GM19395 (cell line): Measurements from ENCODE around the gene DSCAML1.
"Not testable (repeated sequence)": the region's sequence is repeated elsewhere in the genome, so short reads cannot be mapped to it uniquely, and the experiment has no call there.

Experiments
- ATAC-seq: cut with Tn5 transposase; IDR thresholded peaks from one replicate; pipeline ENCODE4 v1.9.1; 2021; ENCODE audit warnings: mild to moderate bottlenecking, moderate library complexity; ENCODE audit not compliant: unreplicated experiment

DSCAML1 gene

DNA sequence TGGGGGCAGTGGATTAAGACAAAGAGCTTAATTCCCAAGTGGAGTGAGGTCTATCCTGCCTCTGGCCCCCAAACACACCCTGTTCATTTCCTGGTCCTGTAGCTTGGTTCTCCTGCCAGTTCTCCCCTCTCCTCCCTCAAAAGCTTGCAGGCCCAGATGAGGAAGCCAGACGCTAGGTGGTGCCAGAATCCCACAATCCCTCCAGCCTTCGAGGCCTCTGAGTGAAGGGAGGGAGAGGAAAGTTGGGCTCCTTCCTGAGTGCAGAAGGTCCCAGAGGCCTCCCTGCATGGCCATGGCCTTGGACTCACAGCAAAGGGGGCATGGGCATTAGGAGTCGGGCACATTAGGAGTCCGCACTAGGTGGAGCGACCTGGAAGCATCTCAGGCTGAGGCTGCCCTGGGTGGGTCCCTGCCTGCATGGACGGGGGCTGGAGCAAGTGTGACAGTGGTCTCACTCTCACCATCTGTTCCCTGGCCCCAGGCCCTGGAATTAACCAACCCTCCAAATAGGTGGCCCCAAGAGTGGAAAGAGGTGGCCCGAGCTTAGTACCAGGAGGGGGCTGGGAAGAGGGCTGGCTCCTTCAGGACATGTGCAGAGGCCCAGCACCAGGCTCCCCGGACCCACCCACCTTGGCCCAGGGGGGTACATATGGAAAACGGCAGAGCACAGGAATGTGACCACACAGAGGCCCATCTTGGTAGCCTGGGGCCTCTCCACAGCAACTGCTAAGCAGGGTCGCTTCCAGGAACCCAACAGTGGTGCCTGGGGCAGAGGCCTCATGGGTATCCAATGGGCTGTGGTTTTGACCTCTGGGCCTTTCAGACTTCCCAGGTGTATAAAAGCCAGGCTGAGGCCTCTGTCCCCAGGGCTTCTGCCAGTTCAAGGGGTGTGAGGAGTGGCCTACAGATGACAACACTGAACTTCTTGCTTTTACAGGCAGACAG lies 22.4 kb upstream of the DSCAML1 start:
- ATAC-seq: no peak

GRCh38 chr11:117818041-117818873 lies 21.2 kb upstream of the DSCAML1 start:
- no peak for ATAC-seq

GRCh38 chr11:117817368-117818040 lies 20.5 kb upstream of the DSCAML1 start:
- no peak for ATAC-seq

GRCh38 chr11:117816846-117817367 lies 19.9 kb upstream of the DSCAML1 start:
- ATAC-seq: no peak

- no peak for ATAC-seq
Measured at GRCh38 chr11:117816151-117816741, 19.2 kb upstream of the DSCAML1 start.

DNA sequence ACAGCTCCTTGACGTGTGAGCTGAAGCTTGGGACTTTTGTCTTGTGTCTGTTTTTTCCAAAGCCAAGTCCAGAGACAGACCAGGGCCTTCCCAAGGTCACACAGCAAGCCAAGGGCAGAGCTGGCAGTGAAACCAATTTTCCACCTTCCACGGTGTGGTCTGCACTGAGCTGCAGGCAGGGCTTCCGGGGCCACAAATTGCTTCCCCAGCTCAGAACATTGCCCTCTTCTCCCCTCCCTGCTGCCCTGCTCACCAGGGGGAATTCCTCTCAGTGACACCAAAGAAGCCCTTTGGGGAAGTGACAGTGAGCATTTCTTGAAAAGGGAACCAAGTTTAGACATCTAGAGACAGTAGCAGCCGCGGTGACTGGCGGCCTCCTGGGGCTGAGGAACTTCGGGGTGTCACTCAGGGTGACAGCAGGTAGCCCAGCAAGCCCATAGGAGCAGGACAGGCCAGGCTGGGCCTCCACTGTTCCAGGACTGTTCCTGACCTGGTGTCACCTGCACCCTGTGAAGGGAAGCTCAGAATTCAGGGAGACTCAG lies 18.3 kb upstream of the DSCAML1 start:
- ATAC-seq: peak; percentile 65

DNA sequence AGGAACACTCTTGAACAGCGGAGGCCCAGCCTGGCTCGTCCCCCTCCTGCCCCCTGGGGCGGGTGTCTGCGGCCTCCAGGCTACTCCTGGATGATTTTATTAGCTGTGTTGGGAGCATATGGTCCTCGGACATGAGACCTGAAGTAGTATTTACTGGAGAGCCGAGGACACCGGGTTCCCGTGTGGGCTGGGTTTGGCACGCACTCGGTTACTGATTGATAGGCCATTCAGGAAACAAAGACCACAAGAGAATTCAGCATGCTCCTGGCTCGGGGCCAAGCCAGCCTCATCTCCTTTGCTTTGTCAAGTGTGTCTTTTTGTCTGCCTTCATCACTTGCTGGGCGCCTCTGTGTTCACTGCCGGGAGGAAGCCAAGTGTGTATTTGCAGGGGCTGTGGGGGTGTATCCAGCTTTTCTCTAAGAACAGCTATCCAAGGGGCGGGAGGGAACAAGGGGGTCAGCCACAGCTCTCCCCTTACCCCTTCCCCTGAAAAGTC lies 17.8 kb upstream of the DSCAML1 start:
- peak; percentile 46 for ATAC-seq

GRCh38 chr11:117814204-117814765 lies 17.3 kb upstream of the DSCAML1 start:
- ATAC-seq: peak; percentile 16

GRCh38 chr11:117810056-117810451 lies 13.0 kb upstream of the DSCAML1 start:
- not testable (repeated sequence) for ATAC-seq

- ATAC-seq: peak; percentile 53
Measured at GRCh38 chr11:117809236-117810055, 12.4 kb upstream of the DSCAML1 start.

DNA sequence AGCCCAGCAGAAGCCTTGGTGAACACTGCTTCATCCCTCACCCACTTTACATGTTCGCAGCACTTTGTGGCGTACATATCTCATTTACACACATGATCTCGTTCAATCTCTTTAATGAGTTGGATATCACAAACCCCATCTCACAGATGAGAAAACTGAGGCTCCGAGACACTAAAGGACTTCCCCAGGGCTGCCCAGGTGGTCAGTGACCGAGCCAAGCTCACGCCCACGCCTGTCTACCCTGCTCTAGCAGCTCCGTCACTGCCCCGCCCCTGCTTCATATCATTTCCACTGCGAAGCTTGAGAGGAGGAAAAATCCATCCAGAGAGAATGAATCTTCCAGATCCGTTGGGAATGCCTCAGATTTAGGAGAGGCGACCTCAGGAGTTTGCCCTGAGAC lies 11.8 kb upstream of the DSCAML1 start:
- no peak for ATAC-seq

GRCh38 chr11:117807482-117808327 lies 10.7 kb upstream of the DSCAML1 start:
- no peak for ATAC-seq

GRCh38 chr11:117806846-117807245 lies 9.8 kb upstream of the DSCAML1 start:
- no peak for ATAC-seq

- ATAC-seq: no peak
Measured at GRCh38 chr11:117805045-117805444, 8.0 kb upstream of the DSCAML1 start.

- no peak for ATAC-seq
Measured at GRCh38 chr11:117803896-117804295, 6.9 kb upstream of the DSCAML1 start.

- ATAC-seq: no peak
Measured at GRCh38 chr11:117799634-117800033, 2.6 kb upstream of the DSCAML1 start.

- no peak for ATAC-seq
Measured at GRCh38 chr11:117796456-117796871, 552 bp downstream of the DSCAML1 start.
